K562 (cell line): ENCODE results near the gene DPYSL4. TPM values are rescaled to one million over a fixed set of nuclear protein-coding genes. Genes with fewer than 3 reads are reported as not detected.

Source experiments
- ATAC-seq: fragments of 200-7000 bp; cut with Tn5 transposase; 3 replicates; pipeline ENCODE4 v1.9.1; 2020; ENCODE audit warnings: moderate library complexity
- BruUV-seq: library from RNA; stranded (reverse); fragments of 400-500 nt; replicated peaks from 2 replicates; lab custom pipeline; 2021; lab: Mats Ljungman, UMichigan
- CTCF ChIA-PET: fragments of 300-600 bp; formaldehyde crosslinking; extraction: SDS; loops from one replicate; lab custom pipeline; 2021; ENCODE audit warnings: low intra/inter-chr PET ratio; lab: Yijun Ruan, JAX
- POLR2A ChIA-PET: fragments of 300-600, 350-650 bp; sonication (Branson Sonifier 250); formaldehyde crosslinking; extraction: SDS; loops from one replicate; lab custom pipeline; 2021; ENCODE audit warnings: antibody characterized with exemption, inconsistent platforms; lab: Yijun Ruan, JAX
- DNase-seq, 4 experiments: peaks; one replicate each; pipeline versions ENCODE4 v3.0.0 to v3.0.0-alpha.2; 2011 to 2018; ENCODE audit warnings: low spot score in 3 of 4, mixed read lengths in 3 of 4; ENCODE audit errors: extremely low read depth in 1 of 4
- FAIRE-seq: peaks from 2 replicates; lab custom pipeline; 2011; peaks lifted over from hg19 to GRCh38; lab: Jason Lieb, UNC
- H2AFZ ChIP-seq: 2 replicates; pipeline ENCODE4 v1.6.0; 2011; ENCODE audit warnings: low read depth, low read length, control low read depth, inconsistent platforms
- H3K27ac ChIP-seq: fragments of 200-600 bp; 3 replicates; pipeline ENCODE4 v1.8.0; 2011; ENCODE audit warnings: low read depth, mild to moderate bottlenecking, control low read depth, inconsistent platforms, low read length, moderate library complexity, mixed read lengths; ENCODE audit errors: extremely low read depth
- H3K27me3 ChIP-seq, 2 experiments: fragments of 300-600 bp in 1 of 2; 2 replicates in 1 of 2; 3 replicates in 1 of 2; pipeline versions ENCODE4 v1.6.0 to v1.8.0; 2011; ENCODE audit warnings: inconsistent platforms in 2 of 2, low read length in 2 of 2, mild to moderate bottlenecking in 1 of 2, mixed read lengths in 1 of 2, moderate library complexity in 1 of 2; ENCODE audit not compliant: control insufficient read depth in 2 of 2, insufficient read depth in 2 of 2
- H3K36me3 ChIP-seq: fragments of 300-600 bp; 3 replicates; pipeline ENCODE4 v1.8.0; 2011; ENCODE audit warnings: mild to moderate bottlenecking, low read length, inconsistent platforms; ENCODE audit not compliant: control insufficient read depth, insufficient read depth
- H3K4me1 ChIP-seq, 2 experiments: fragments of 200-600 bp in 1 of 2; replicated peaks in 1 of 2; 2 replicates in 1 of 2; 3 replicates in 1 of 2; pipeline versions ENCODE4 v1.5.1 to v1.8.0; 2011; ENCODE audit warnings: inconsistent platforms in 2 of 2, low read length in 2 of 2, mild to moderate bottlenecking in 1 of 2, mixed read lengths in 1 of 2, moderate library complexity in 1 of 2; ENCODE audit not compliant: control insufficient read depth in 2 of 2, insufficient read depth in 2 of 2
- H3K4me2 ChIP-seq: 2 replicates; pipeline ENCODE4 v1.6.1; 2011; ENCODE audit warnings: low read length, control low read depth, inconsistent platforms, mixed read lengths; ENCODE audit not compliant: insufficient read depth
- H3K4me3 ChIP-seq: fragments of 200-600 bp; sonication (generic), shearing (Covaris generic); 2 replicates; pipeline ENCODE4 v1.5.1; 2016; ENCODE audit warnings: control low read depth, inconsistent platforms
- H3K79me2 ChIP-seq: fragments of 200-600 bp; 3 replicates; pipeline ENCODE4 v1.8.0; 2011; ENCODE audit warnings: low read length, inconsistent platforms; ENCODE audit not compliant: control insufficient read depth, insufficient read depth
- H3K9ac ChIP-seq, 2 experiments: 2 replicates each; pipeline versions ENCODE4 v1.6.0 to v1.6.1; 2011; ENCODE audit warnings: low read depth in 2 of 2, low read length in 2 of 2, control low read depth in 1 of 2, inconsistent platforms in 1 of 2, mild to moderate bottlenecking in 1 of 2, mixed read lengths in 1 of 2; ENCODE audit not compliant: insufficient read depth in 1 of 2
- H3K9me1 ChIP-seq: one replicate; pipeline ENCODE4 v1.6.0; 2011; ENCODE audit warnings: inconsistent platforms, mild to moderate bottlenecking, low read length, moderate library complexity; ENCODE audit not compliant: control insufficient read depth, insufficient read depth
- H3K9me3 ChIP-seq: replicated peaks from 2 replicates; pipeline ENCODE4 v1.5.1; 2011; ENCODE audit warnings: low read depth, low read length, inconsistent platforms; ENCODE audit not compliant: control insufficient read depth, insufficient read depth
- H4K20me1 ChIP-seq: replicated peaks from 2 replicates; pipeline ENCODE4 v1.6.1; 2011; ENCODE audit warnings: low read length, inconsistent platforms, mixed read lengths; ENCODE audit not compliant: control insufficient read depth, insufficient read depth
- ELK1 ChIP-seq: sonication (generic); formaldehyde crosslinking; IDR thresholded peaks from 2 replicates; pipeline ENCODE4 v1.8.1; 2022; ENCODE audit warnings: missing genetic modification reagents
- NR2C1 ChIP-seq, 2 experiments: fragments of 450-650 bp; IDR thresholded peaks; 2 replicates each; pipeline ENCODE4 v1.6.1; 2017; ENCODE audit warnings: mild to moderate bottlenecking in 2 of 2, antibody characterized with exemption in 1 of 2, inconsistent platforms in 1 of 2, missing compliant biosample characterization in 1 of 2, missing genetic modification characterization in 1 of 2
- POLR2G ChIP-seq: fragments of 200-400 bp; formaldehyde crosslinking; IDR thresholded peaks from 2 replicates; pipeline ENCODE4 v1.6.1; 2017; ENCODE audit warnings: low read depth, mild to moderate bottlenecking, antibody characterized with exemption, low read length, moderate library complexity
- SMARCE1 ChIP-seq: fragments of 450-650 bp; IDR thresholded peaks from 2 replicates; pipeline ENCODE4 v1.7.1; 2016; ENCODE audit warnings: mild to moderate bottlenecking
- WGBS: fragments of 100-300 bp; shearing (Covaris generic); methylation state at CpG from one replicate; pipeline ENCODE4 v1.1.6; 2016; ENCODE audit warnings: low coverage, mixed read lengths; ENCODE audit not compliant: insufficient coverage; ENCODE audit errors: missing lambda C conversion rate; 5-methylcytosine and 5-hydroxymethylcytosine counted together
- in situ Hi-C: fragments of 300-500 bp; cut with MboI; formaldehyde crosslinking; loops from 4 replicates; pipeline ENCODE4 v1.15.0; 2018; ENCODE audit warnings: inconsistent platforms, mixed read lengths
- intact Hi-C: fragments of 100-400 bp; cut with micrococcal nuclease; formaldehyde crosslinking; loops from 2 replicates; pipeline ENCODE4 v1.14.2; 2022
- polyA plus RNA-seq, 8 experiments: library from polyadenylated mRNA; depleted of rRNA in 4 of 8; stranded (reverse) in 5 of 8; unstranded in 3 of 8; fragments of >200 nt; fragmentation: Nextera tagmentation in 2 of 8; fragmentation: Illumina TruSeq in 1 of 8; extraction: Ambion mirVana in 2 of 8; extraction: Trizol in 1 of 8; gene quantifications; 2 replicates each; pipeline versions ENCODE4 v1.2.1 to v1.2.3, GENCODE V29; 2011 to 2014; ENCODE audit warnings: inconsistent platforms in 1 of 8, missing spikeins in 1 of 8
- total RNA-seq, 7 experiments: library from RNA; depleted of rRNA in 6 of 7; stranded (reverse); fragments of >200 nt in 6 of 7; fragmentation: Illumina TruSeq in 2 of 7; extraction: Trizol in 2 of 7; gene quantifications; 2 replicates each; pipeline versions ENCODE4 v1.2.1 to v1.2.3, GENCODE V29; 2011 to 2021; ENCODE audit warnings: low replicate concordance in 1 of 7
- TF ChIP-seq, protein P1 (sequence below), 3 experiments: IDR thresholded peaks in 2 of 3; conservative IDR thresholded peaks in 1 of 3; 2 replicates each; pipeline ENCODE4 v1.5.1; 2011 to 2012; ENCODE audit warnings: low read length in 3 of 3, mild to moderate bottlenecking in 3 of 3, control low read depth in 2 of 3, improper control_type of control experiment in 1 of 3, inconsistent platforms in 1 of 3, low read depth in 1 of 3, mixed read lengths in 1 of 3, moderate library complexity in 1 of 3; ENCODE audit not compliant: insufficient read depth in 2 of 3

DPYSL4 gene
- total and polyA plus RNA-seq, 9 of the 15 experiments (the other 6 are each of a cell fraction or from before 2014, with no cell fraction given), result 0.03 TPM; not detected in 8

DNA sequence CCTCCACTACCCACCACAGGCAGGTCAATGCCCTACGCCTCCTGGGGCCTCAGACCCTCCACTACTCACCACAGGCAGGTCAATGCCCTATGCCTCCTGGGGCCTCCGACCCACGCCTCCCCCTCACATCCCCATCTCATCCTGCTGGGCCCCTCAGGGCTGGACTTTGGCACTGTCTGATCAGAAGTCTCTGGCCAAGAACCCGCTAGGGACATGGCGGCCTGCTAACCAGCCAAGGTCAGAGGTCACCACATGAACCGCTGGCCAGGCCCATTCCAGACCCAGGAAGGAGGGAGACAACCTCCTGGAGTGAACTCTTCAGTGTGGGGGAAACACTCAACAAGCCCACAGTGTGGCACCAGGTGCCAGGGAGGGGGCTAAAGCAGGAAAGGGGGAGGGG, 65.2 kb downstream of the DPYSL4 start:
- H3K9me1 ChIP-seq, result no peaks in the 10 kb centered on the region
- H3K27me3 ChIP-seq, result peaks cover 0 to 38% of the 10 kb centered on the region in 2 experiments; a peak in 2 of 5 replicates
- intact Hi-C loops (no loop called here), in situ Hi-C loops (no loop called here)
- H3K36me3 ChIP-seq, result no peaks in the 10 kb centered on the region
- no peak overlapping the region for H3K9ac ChIP-seq
- H3K4me2 ChIP-seq, result no peak overlapping the region
- H3K4me3 ChIP-seq, result no peak overlapping the region
- FAIRE-seq (no peak), ATAC-seq (no peak), DNase-seq (no peak)
- no peaks in the 10 kb centered on the region for H3K9me3 ChIP-seq
- H4K20me1 ChIP-seq, result no peaks in the 10 kb centered on the region
- BruUV-seq, result no TSS peak
- TF ChIP-seq SMARCE1 (no peak), NR2C1 (IDR thresholded peaks at IDR 0.05) (no peak; the same call in 1 of the 2 replicates), NR2C1 (tag; IDR thresholded peaks at IDR 0.05) (peak; percentile 41; the same call in 1 of the 2 replicates)
- POLR2A ChIA-PET, result no interaction called here
- CTCF ChIA-PET, result no interaction called here
- no peak overlapping the region for H2AFZ ChIP-seq
- 0% methylated on average over 1 of the region's 6 CpGs for WGBS
- H3K79me2 ChIP-seq, result no peaks in the 10 kb centered on the region
- H3K27ac ChIP-seq, result no peak overlapping the region
- H3K4me1 ChIP-seq, result peaks cover 4 to 30% of the 10 kb centered on the region in 2 experiments; a peak in 3 of 5 replicates

GRCh38 chr10:132252412-132252811, 65.7 kb downstream of the DPYSL4 start:
- BruUV-seq, result no TSS peak
- peaks cover 0 to 34% of the 10 kb centered on the region in 2 experiments; a peak in 2 of 5 replicates for H3K27me3 ChIP-seq
- H3K9ac ChIP-seq, result no peak overlapping the region
- no peaks in the 10 kb centered on the region for H4K20me1 ChIP-seq
- H3K36me3 ChIP-seq, result no peaks in the 10 kb centered on the region
- no peak overlapping the region for H3K27ac ChIP-seq
- H3K9me3 ChIP-seq, result no peaks in the 10 kb centered on the region
- no peak overlapping the region for H2AFZ ChIP-seq
- no peak for FAIRE-seq
- H3K4me2 ChIP-seq, result no peak overlapping the region
- no peaks in the 10 kb centered on the region for H3K79me2 ChIP-seq
- in situ Hi-C loops, result no loop called here
- TF ChIP-seq ELK1 (CRISPR knock-in tag), result no peak
- TF ChIP-seq, protein P1, sequence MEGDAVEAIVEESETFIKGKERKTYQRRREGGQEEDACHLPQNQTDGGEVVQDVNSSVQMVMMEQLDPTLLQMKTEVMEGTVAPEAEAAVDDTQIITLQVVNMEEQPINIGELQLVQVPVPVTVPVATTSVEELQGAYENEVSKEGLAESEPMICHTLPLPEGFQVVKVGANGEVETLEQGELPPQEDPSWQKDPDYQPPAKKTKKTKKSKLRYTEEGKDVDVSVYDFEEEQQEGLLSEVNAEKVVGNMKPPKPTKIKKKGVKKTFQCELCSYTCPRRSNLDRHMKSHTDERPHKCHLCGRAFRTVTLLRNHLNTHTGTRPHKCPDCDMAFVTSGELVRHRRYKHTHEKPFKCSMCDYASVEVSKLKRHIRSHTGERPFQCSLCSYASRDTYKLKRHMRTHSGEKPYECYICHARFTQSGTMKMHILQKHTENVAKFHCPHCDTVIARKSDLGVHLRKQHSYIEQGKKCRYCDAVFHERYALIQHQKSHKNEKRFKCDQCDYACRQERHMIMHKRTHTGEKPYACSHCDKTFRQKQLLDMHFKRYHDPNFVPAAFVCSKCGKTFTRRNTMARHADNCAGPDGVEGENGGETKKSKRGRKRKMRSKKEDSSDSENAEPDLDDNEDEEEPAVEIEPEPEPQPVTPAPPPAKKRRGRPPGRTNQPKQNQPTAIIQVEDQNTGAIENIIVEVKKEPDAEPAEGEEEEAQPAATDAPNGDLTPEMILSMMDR (IDR thresholded peaks at IDR 0.05 in 2 of 3, conservative IDR thresholded peaks at IDR 0.05 in 1 of 3; ENCODE audit: insufficient read depth in 2 of 3, low read depth in 1 of 3, low read length in 3 of 3), result peak in 2 of 3 experiments; percentile 29 to 37; a peak in 1 of 6 replicates
- TF ChIP-seq POLR2G, result no peak
- TF ChIP-seq, all 486 proteins: peak for 1
- 5% methylated on average over 7 of the region's 17 CpGs for WGBS
- Histone ChIP-seq H3K4me3 (no peak overlapping the region), H3K9me1 (no peaks in the 10 kb centered on the region), H3K4me1 (peaks cover 4 to 33% of the 10 kb centered on the region in 2 experiments; a peak in 3 of 5 replicates)
- peak; percentile 40; the same call in 2 of the 3 replicates for ATAC-seq
- DNase-seq, result peak; percentile 16 to 28 (median 24)
- intact Hi-C loops, result no loop called here
- POLR2A ChIA-PET, result no interaction called here
- CTCF ChIA-PET, result no interaction called here
